ENCODE results near the gene KLC1.

Gene KLC1

GRCh38 chr14:103725001-103725682 lies 96.1 kb downstream of the KLC1 start:
- no peak for DNase-seq

GRCh38 chr14:103725739-103726395 lies 96.9 kb downstream of the KLC1 start:
- DNase-seq, result no peak

GRCh38 chr14:103726474-103726873 lies 97.5 kb downstream of the KLC1 start:
- no peak for DNase-seq

GRCh38 chr14:103727313-103727980 lies 98.4 kb downstream of the KLC1 start:
- no peak for DNase-seq

- no peak for DNase-seq
Observed at GRCh38 chr14:103728141-103728540, 99.1 kb downstream of the KLC1 start.

GRCh38 chr14:103728721-103729120 lies 99.7 kb downstream of the KLC1 start:
- DNase-seq, result no peak

GRCh38 chr14:103729496-103730448 lies 100.8 kb downstream of the KLC1 start:
- DNase-seq, result peak; percentile 15

GRCh38 chr14:103730490-103731035 lies 101.6 kb downstream of the KLC1 start:
- DNase-seq, result no peak

- no peak for DNase-seq
Observed at GRCh38 chr14:103731481-103731880, 102.5 kb downstream of the KLC1 start.

GRCh38 chr14:103731916-103732867 lies 103.2 kb downstream of the KLC1 start:
- DNase-seq, result no peak

GRCh38 chr14:103732868-103733620 lies 104.0 kb downstream of the KLC1 start:
- no peak for DNase-seq

GRCh38 chr14:103733651-103734050 lies 104.6 kb downstream of the KLC1 start:
- no peak for DNase-seq

GRCh38 chr14:103734081-103734888 lies 105.3 kb downstream of the KLC1 start:
- no peak for DNase-seq

- no peak for DNase-seq
Observed at GRCh38 chr14:103735022-103735421, 106.0 kb downstream of the KLC1 start.

GRCh38 chr14:103735439-103735814 lies 106.4 kb downstream of the KLC1 start:
- no peak for DNase-seq

GRCh38 chr14:103735815-103736545 lies 107.0 kb downstream of the KLC1 start:
- no peak for DNase-seq

GRCh38 chr14:103736546-103737431 lies 107.8 kb downstream of the KLC1 start:
- no peak for DNase-seq

- DNase-seq, result no peak
Observed at GRCh38 chr14:103737432-103738045, 108.5 kb downstream of the KLC1 start.
